RWPE2 (cell line): ENCODE data around the gene GLYR1.

ENCODE experiments used
- ATAC-seq: fragments of 200-7000 bp; cut with Tn5 transposase; 3 replicates; pipeline ENCODE4 v1.9.1; 2021; ENCODE audit warnings: low read depth
- DNase-seq: peaks from one replicate; pipeline ENCODE4 v3.0.0-alpha.2; 2020; ENCODE audit warnings: low spot score
- H3K27ac ChIP-seq: fragments of 450-650 bp; 2 replicates; pipeline ENCODE4 v1.5.1; 2017; ENCODE audit warnings: mild to moderate bottlenecking; ENCODE audit not compliant: poor library complexity, severe bottlenecking
- H3K27me3 ChIP-seq: fragments of 250-450 bp; sonication (Bioruptor Pico); 2 replicates; pipeline ENCODE4 v1.5.1; 2021; ENCODE audit warnings: mild to moderate bottlenecking, moderate library complexity; ENCODE audit not compliant: insufficient read depth, poor library complexity, severe bottlenecking
- H3K36me3 ChIP-seq: fragments of 250-450 bp; sonication (Bioruptor Pico); 2 replicates; pipeline ENCODE4 v1.5.1; 2020; ENCODE audit warnings: low read depth, mild to moderate bottlenecking, moderate library complexity
- H3K4me1 ChIP-seq: fragments of 250-450 bp; sonication (Bioruptor Pico); 2 replicates; pipeline ENCODE4 v1.5.1; 2021; ENCODE audit warnings: mild to moderate bottlenecking, moderate library complexity; ENCODE audit not compliant: insufficient read depth, poor library complexity, severe bottlenecking
- H3K4me3 ChIP-seq: fragments of 250-450 bp; sonication (Bioruptor Pico); 2 replicates; pipeline ENCODE4 v1.5.1; 2021; ENCODE audit warnings: mild to moderate bottlenecking, moderate library complexity; ENCODE audit not compliant: severe bottlenecking
- H3K9me3 ChIP-seq: fragments of 250-450 bp; sonication (Bioruptor Pico); 2 replicates; pipeline ENCODE4 v1.5.1; 2021; ENCODE audit warnings: mild to moderate bottlenecking, moderate library complexity; ENCODE audit not compliant: severe bottlenecking
- CTCF ChIP-seq: fragments of 450-650 bp; IDR thresholded peaks from one replicate; pipeline ENCODE4 v1.5.1; 2017; ENCODE audit warnings: mild to moderate bottlenecking, moderate library complexity; ENCODE audit not compliant: poor library complexity, severe bottlenecking

Gene GLYR1

GRCh38 chr16:4762205-4762604 lies 84.9 kb downstream of the GLYR1 start:
- DNase-seq, result no peak
- H3K4me3 ChIP-seq, result no peak overlapping the region
- no peaks in the 10 kb centered on the region for H3K27me3 ChIP-seq
- TF ChIP-seq CTCF, result no peak
- no peaks in the 10 kb centered on the region for H3K9me3 ChIP-seq
- peaks cover 4% of the 10 kb centered on the region for H3K4me1 ChIP-seq
- ATAC-seq, result no peak
- no peak overlapping the region for H3K27ac ChIP-seq
- H3K36me3 ChIP-seq, result peaks cover 65% of the 10 kb centered on the region

GRCh38 chr16:4760221-4760910 lies 86.7 kb downstream of the GLYR1 start:
- no peak for DNase-seq
- H3K36me3 ChIP-seq, result peaks cover 77% of the 10 kb centered on the region
- H3K27me3 ChIP-seq, result no peaks in the 10 kb centered on the region
- H3K27ac ChIP-seq, result no peak overlapping the region
- H3K4me1 ChIP-seq, result no peaks in the 10 kb centered on the region
- ATAC-seq, result no peak
- TF ChIP-seq CTCF, result no peak
- H3K9me3 ChIP-seq, result no peaks in the 10 kb centered on the region
- H3K4me3 ChIP-seq, result no peak overlapping the region

GRCh38 chr16:4755687-4756086 lies 91.4 kb downstream of the GLYR1 start:
- Histone ChIP-seq H3K4me3 (no peak overlapping the region), H3K36me3 (peaks cover 58% of the 10 kb centered on the region), H3K27me3 (no peaks in the 10 kb centered on the region), H3K4me1 (no peaks in the 10 kb centered on the region), H3K9me3 (no peaks in the 10 kb centered on the region), H3K27ac (no peak overlapping the region)
- DNase-seq (no peak), ATAC-seq (no peak)
- TF ChIP-seq CTCF, result no peak

GRCh38 chr16:4754865-4755264 lies 92.2 kb downstream of the GLYR1 start:
- Histone ChIP-seq H3K27ac (no peak overlapping the region), H3K36me3 (peaks cover 50% of the 10 kb centered on the region), H3K4me3 (no peak overlapping the region), H3K4me1 (no peaks in the 10 kb centered on the region), H3K9me3 (no peaks in the 10 kb centered on the region), H3K27me3 (no peaks in the 10 kb centered on the region)
- ATAC-seq (no peak), DNase-seq (no peak)
- no peak for TF ChIP-seq CTCF

GRCh38 chr16:4753227-4753626 lies 93.9 kb downstream of the GLYR1 start:
- TF ChIP-seq CTCF, result no peak
- H3K9me3 ChIP-seq, result no peaks in the 10 kb centered on the region
- H3K4me3 ChIP-seq, result no peak overlapping the region
- ATAC-seq, result no peak
- peaks cover 35% of the 10 kb centered on the region for H3K36me3 ChIP-seq
- H3K27me3 ChIP-seq, result no peaks in the 10 kb centered on the region
- no peaks in the 10 kb centered on the region for H3K4me1 ChIP-seq
- DNase-seq, result no peak
- H3K27ac ChIP-seq, result no peak overlapping the region
